IPS-18c (cell line): ENCODE results near the gene MBNL2.

Source experiments
- H3K4me3 ChIP-seq: 2 replicates; pipeline ENCODE4 v1.7.0; 2013; ENCODE audit warnings: low read depth, mild to moderate bottlenecking, low read length, moderate library complexity; ENCODE audit not compliant: insufficient read depth
- H3K9me3 ChIP-seq: one replicate; pipeline ENCODE4 v1.6.1; 2013; ENCODE audit warnings: mild to moderate bottlenecking, low read length, moderate library complexity; ENCODE audit not compliant: control insufficient read depth, insufficient read depth

Gene MBNL2

GRCh38 chr13:97353927-97354675 lies 132.0 kb downstream of the MBNL2 start:
- Histone ChIP-seq H3K4me3 (no peak overlapping the region), H3K9me3 (no peaks in the 10 kb centered on the region)

- Histone ChIP-seq H3K4me3 (no peak overlapping the region), H3K9me3 (no peaks in the 10 kb centered on the region)
Observed at GRCh38 chr13:97354808-97355207, 132.7 kb downstream of the MBNL2 start.

- Histone ChIP-seq H3K9me3 (no peaks in the 10 kb centered on the region), H3K4me3 (no peak overlapping the region)
Observed at GRCh38 chr13:97356592-97356991, 134.5 kb downstream of the MBNL2 start.

GRCh38 chr13:97359181-97360057 lies 137.3 kb downstream of the MBNL2 start:
- no peaks in the 10 kb centered on the region for H3K9me3 ChIP-seq

GRCh38 chr13:97360610-97361009 lies 138.5 kb downstream of the MBNL2 start:
- H3K9me3 ChIP-seq: no peaks in the 10 kb centered on the region
- H3K4me3 ChIP-seq: no peak overlapping the region

More at GRCh38 chr13:97359181-97360057, 137.3 kb downstream of the MBNL2 start:
- H3K4me3 ChIP-seq: no peak overlapping the region

- Histone ChIP-seq H3K4me3 (no peak overlapping the region), H3K9me3 (no peaks in the 10 kb centered on the region)
Observed at GRCh38 chr13:97364031-97364430, 141.9 kb downstream of the MBNL2 start.

- Histone ChIP-seq H3K9me3 (no peaks in the 10 kb centered on the region), H3K4me3 (no peak overlapping the region)
Observed at GRCh38 chr13:97364827-97365226, 142.7 kb downstream of the MBNL2 start.

GRCh38 chr13:97366172-97366688 lies 144.1 kb downstream of the MBNL2 start:
- Histone ChIP-seq H3K4me3 (no peak overlapping the region), H3K9me3 (no peaks in the 10 kb centered on the region)

- H3K4me3 ChIP-seq: no peak overlapping the region
- no peaks in the 10 kb centered on the region for H3K9me3 ChIP-seq
Observed at GRCh38 chr13:97367016-97367822, 145.1 kb downstream of the MBNL2 start.

- H3K9me3 ChIP-seq: no peaks in the 10 kb centered on the region
- no peak overlapping the region for H3K4me3 ChIP-seq
Observed at GRCh38 chr13:97369261-97369893, 147.2 kb downstream of the MBNL2 start.

- Histone ChIP-seq H3K4me3 (no peak overlapping the region), H3K9me3 (no peaks in the 10 kb centered on the region)
Observed at GRCh38 chr13:97371486-97372109, 149.5 kb downstream of the MBNL2 start.

- H3K9me3 ChIP-seq: no peaks in the 10 kb centered on the region
- no peak overlapping the region for H3K4me3 ChIP-seq
Observed at GRCh38 chr13:97372936-97373335, 150.8 kb downstream of the MBNL2 start.

GRCh38 chr13:97373787-97374186 lies 151.7 kb downstream of the MBNL2 start:
- no peak overlapping the region for H3K4me3 ChIP-seq

GRCh38 chr13:97376981-97377380 lies 154.8 kb downstream of the MBNL2 start:
- no peaks in the 10 kb centered on the region for H3K9me3 ChIP-seq
- H3K4me3 ChIP-seq: no peak overlapping the region

More at GRCh38 chr13:97373787-97374186, 151.7 kb downstream of the MBNL2 start:
- H3K9me3 ChIP-seq: no peaks in the 10 kb centered on the region

GRCh38 chr13:97379386-97379785 lies 157.3 kb downstream of the MBNL2 start:
- no peak overlapping the region for H3K4me3 ChIP-seq
- H3K9me3 ChIP-seq: no peaks in the 10 kb centered on the region

GRCh38 chr13:97380696-97381095 lies 158.6 kb downstream of the MBNL2 start:
- no peaks in the 10 kb centered on the region for H3K9me3 ChIP-seq

More at GRCh38 chr13:97380696-97381095, 158.6 kb downstream of the MBNL2 start:
- no peak overlapping the region for H3K4me3 ChIP-seq
